ENCODE measurements around the gene SF1.
A peak's percentile ranks its signal among the peaks of the same experiment; 100 is the strongest.

DNA sequence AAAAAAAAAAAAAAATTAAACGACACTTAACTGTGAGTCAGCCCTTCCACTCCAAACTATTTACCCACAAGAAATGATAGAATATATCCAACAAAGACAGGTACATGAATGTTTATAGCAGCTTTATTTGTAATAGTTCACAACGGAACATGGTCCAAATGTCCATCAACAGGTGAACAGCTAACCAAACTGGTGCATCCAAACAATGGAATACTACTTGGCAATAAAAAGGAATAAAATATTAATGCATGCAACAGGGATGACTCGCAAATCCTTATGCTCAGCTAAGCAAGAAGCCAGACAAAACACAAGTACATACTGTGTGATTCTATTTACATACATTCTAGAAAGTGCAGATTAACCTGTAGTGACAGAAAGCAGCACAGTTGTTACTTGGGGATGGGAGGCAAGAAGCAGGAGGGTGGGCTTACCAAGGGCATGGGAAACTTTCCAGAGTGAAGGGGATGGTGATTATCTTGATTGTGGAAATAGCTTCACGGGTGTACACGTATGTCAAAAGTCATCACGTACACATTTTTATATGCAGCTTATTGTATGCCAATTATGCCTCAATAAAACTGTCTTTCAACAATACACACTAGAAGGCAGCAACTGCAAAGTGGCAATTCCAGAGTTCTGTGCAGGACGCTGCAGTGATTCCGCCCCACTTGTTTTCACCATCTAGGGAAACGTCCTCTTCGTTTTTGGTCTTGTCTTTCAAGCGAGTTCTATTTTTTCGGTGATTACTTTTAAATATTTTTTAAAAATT is 6.7 kb upstream of the SF1 start:
- TF ChIP-seq POLR2AphosphoS5 (IDR thresholded peaks at IDR 0.05): peak in 1 of 3 donors; percentile 10
- TF ChIP-seq POLR2A (IDR thresholded peaks at IDR 0.05): no peak
